ENCODE results near the gene INPP5D. TPM values are rescaled to one million over a fixed set of nuclear protein-coding genes. Genes with fewer than 3 reads are reported as not detected.

Gene INPP5D
- total RNA-seq, 1 donor from 2014 or later = 4.9 TPM

GRCh38 chr2:233053928-233054784 lies 6.0 kb upstream of the INPP5D start:
- DNase-seq = peak; percentile 62
- H3K36me3 ChIP-seq = no peaks in the 10 kb centered on the region
- H3K4me3 ChIP-seq = no peak overlapping the region
- H3K27ac ChIP-seq (replicated peaks) = no peak overlapping the region
- H3K4me1 ChIP-seq = peaks cover 28% of the 10 kb centered on the region
- intact Hi-C loops (cut with micrococcal nuclease) = no loop called here
- TF ChIP-seq, protein P1, sequence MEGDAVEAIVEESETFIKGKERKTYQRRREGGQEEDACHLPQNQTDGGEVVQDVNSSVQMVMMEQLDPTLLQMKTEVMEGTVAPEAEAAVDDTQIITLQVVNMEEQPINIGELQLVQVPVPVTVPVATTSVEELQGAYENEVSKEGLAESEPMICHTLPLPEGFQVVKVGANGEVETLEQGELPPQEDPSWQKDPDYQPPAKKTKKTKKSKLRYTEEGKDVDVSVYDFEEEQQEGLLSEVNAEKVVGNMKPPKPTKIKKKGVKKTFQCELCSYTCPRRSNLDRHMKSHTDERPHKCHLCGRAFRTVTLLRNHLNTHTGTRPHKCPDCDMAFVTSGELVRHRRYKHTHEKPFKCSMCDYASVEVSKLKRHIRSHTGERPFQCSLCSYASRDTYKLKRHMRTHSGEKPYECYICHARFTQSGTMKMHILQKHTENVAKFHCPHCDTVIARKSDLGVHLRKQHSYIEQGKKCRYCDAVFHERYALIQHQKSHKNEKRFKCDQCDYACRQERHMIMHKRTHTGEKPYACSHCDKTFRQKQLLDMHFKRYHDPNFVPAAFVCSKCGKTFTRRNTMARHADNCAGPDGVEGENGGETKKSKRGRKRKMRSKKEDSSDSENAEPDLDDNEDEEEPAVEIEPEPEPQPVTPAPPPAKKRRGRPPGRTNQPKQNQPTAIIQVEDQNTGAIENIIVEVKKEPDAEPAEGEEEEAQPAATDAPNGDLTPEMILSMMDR (IDR thresholded peaks at IDR 0.05; ENCODE audit: borderline replicate concordance) = peak; percentile 91
- peaks cover 44% of the 10 kb centered on the region for H3K27me3 ChIP-seq (ENCODE audit: low read depth)
- no peaks in the 10 kb centered on the region for H3K9me3 ChIP-seq (replicated peaks)

GRCh38 chr2:233055362-233055761 lies 4.8 kb upstream of the INPP5D start:
- H3K36me3 ChIP-seq = no peaks in the 10 kb centered on the region
- H3K27me3 ChIP-seq (ENCODE audit: low read depth) = peaks cover 40% of the 10 kb centered on the region
- H3K27ac ChIP-seq (replicated peaks) = no peak overlapping the region
- DNase-seq = no peak
- H3K4me1 ChIP-seq = peaks cover 40% of the 10 kb centered on the region
- no peak overlapping the region for H3K4me3 ChIP-seq
- TF ChIP-seq, protein P1 (IDR thresholded peaks at IDR 0.05; ENCODE audit: borderline replicate concordance) = no peak
- H3K9me3 ChIP-seq (replicated peaks) = no peaks in the 10 kb centered on the region
- intact Hi-C loops (cut with micrococcal nuclease) = no loop called here

DNA sequence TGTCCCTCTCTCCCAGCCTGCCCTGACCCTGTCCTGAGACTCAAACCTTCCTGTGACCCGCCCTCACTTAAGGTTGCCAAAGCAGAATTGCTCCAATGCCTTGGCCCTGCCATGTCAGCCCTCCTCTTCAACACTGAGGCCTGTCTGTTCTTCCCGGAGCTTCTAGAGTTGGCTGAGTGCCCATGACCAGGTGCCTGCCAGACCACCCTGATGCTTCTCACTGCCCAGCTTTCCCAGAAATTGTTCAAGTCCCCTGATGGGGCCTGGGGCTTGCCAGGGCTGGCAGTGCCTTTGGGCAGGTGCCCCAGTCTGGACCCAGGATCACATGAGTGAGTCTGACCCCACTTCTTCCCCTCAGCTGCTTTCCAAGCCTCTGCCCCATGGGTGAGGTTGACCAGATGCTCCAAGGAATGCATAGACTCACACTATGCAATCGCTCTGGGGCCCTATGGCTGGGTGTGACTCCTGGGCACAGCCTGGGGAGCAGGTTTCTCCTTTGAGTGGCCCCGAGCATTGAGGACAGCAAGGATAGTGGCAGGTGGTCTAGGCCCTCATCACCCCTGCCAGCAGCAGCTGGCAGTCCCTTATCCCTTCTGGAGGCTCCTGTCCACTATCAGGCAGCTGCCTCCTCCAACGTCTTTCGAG lies 3.1 kb upstream of the INPP5D start:
- no peak for DNase-seq
- peaks cover 23% of the 10 kb centered on the region for H3K27me3 ChIP-seq (ENCODE audit: low read depth)
- intact Hi-C loops (cut with micrococcal nuclease) = no loop called here
- no peak overlapping the region for H3K27ac ChIP-seq (replicated peaks)
- H3K36me3 ChIP-seq = no peaks in the 10 kb centered on the region
- peaks cover 46% of the 10 kb centered on the region for H3K4me1 ChIP-seq
- no peak overlapping the region for H3K4me3 ChIP-seq
- no peaks in the 10 kb centered on the region for H3K9me3 ChIP-seq (replicated peaks)
- TF ChIP-seq, protein P1 (IDR thresholded peaks at IDR 0.05; ENCODE audit: borderline replicate concordance) = no peak

GRCh38 chr2:233058717-233059546 lies 1.2 kb upstream of the INPP5D start:
- Histone ChIP-seq H3K4me3 (peak overlapping the region; percentile 69), H3K27me3 (ENCODE audit: low read depth) (peaks cover 6% of the 10 kb centered on the region), H3K4me1 (peaks cover 57% of the 10 kb centered on the region), H3K27ac (replicated peaks) (peak overlapping the region; percentile 89), H3K36me3 (no peaks in the 10 kb centered on the region), H3K9me3 (replicated peaks) (no peaks in the 10 kb centered on the region)
- intact Hi-C loops (cut with micrococcal nuclease) = no loop called here
- no peak for DNase-seq
- TF ChIP-seq, protein P1 (IDR thresholded peaks at IDR 0.05; ENCODE audit: borderline replicate concordance) = no peak

DNA sequence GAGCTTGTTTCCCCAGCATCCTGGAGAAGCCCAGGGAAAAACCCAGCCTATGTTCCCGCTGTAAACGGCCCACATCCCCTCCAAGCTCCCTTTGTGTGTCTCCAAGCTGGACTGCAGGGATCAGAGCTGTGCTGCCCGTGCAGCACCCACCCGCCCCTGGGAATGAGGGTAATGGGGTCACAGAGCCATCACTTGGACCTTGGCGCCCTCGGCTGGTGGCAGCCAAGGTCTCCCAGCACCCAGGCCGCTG lies 670 bp upstream of the INPP5D start:
- Histone ChIP-seq H3K4me3 (peak overlapping the region; percentile 69), H3K9me3 (replicated peaks) (no peaks in the 10 kb centered on the region), H3K4me1 (peaks cover 57% of the 10 kb centered on the region), H3K36me3 (no peaks in the 10 kb centered on the region), H3K27me3 (ENCODE audit: low read depth) (peaks cover under 1% of the 10 kb centered on the region), H3K27ac (replicated peaks) (peak overlapping the region; percentile 89)
- TF ChIP-seq, protein P1 (IDR thresholded peaks at IDR 0.05; ENCODE audit: borderline replicate concordance) = no peak
- no peak for DNase-seq
- intact Hi-C loops (cut with micrococcal nuclease) = no loop called here
